Hepatocyte (in vitro differentiated cells): ENCODE data around the gene UBE2E2.

Source experiments
- CTCF ChIP-seq: fragments of 200-600 bp; sonication (generic); IDR thresholded peaks from 2 replicates; pipeline ENCODE4 v1.5.1; 2016; ENCODE audit warnings: antibody characterized with exemption, mild to moderate bottlenecking; ENCODE audit not compliant: poor library complexity
- EZH2 ChIP-seq: fragments of 200-600 bp; sonication (generic); IDR thresholded peaks from 2 replicates; pipeline ENCODE4 v1.6.1; 2016; ENCODE audit warnings: antibody characterized with exemption, mild to moderate bottlenecking, borderline replicate concordance
- EZH2phosphoT487 ChIP-seq: fragments of 200-600 bp; sonication (generic); IDR thresholded peaks from one replicate; pipeline ENCODE4 v1.6.1; 2018; ENCODE audit warnings: antibody characterized with exemption, mild to moderate bottlenecking, low read depth, moderate library complexity; ENCODE audit not compliant: unreplicated experiment, severe bottlenecking

GRCh38 chr3:23175341-23176083 lies 27.6 kb upstream of the UBE2E2 start:
- TF ChIP-seq CTCF: no peak
- TF ChIP-seq EZH2phosphoT487: no peak
- TF ChIP-seq EZH2: no peak
